OCI-M1 (cell line): ENCODE results near the gene CAPN10.

Source experiments
- DNase-seq: peaks from one replicate; lab custom pipeline; 2025; lab: John Stamatoyannopoulos, UW

Gene CAPN10

GRCh38 chr2:240638512-240639160, 52.1 kb downstream of the CAPN10 start:
- no peak for DNase-seq

DNA sequence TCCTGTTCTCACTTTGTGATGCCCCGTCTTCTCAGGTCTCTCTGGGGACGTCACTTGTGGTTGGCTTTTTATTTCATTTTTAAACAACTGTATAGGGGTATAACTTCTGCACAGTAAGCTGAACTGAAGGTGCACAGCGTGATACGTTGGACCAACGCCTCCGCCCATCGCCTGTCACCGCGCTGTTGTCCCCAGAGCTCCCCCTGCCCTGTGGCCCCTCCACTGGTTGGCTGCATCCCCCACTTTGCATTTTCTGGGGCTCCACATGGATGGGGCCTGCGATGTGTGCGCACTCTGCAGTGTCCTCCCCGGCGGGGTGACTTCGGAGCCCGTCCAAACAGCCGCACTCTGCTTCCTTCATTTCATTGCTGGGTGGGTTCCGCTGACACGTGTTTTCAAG, 53.0 kb downstream of the CAPN10 start:
- DNase-seq, result no peak

- DNase-seq, result no peak
Observed at GRCh38 chr2:240640939-240641338, 54.4 kb downstream of the CAPN10 start.

GRCh38 chr2:240642061-240642805, 55.7 kb downstream of the CAPN10 start:
- DNase-seq, result no peak

DNA sequence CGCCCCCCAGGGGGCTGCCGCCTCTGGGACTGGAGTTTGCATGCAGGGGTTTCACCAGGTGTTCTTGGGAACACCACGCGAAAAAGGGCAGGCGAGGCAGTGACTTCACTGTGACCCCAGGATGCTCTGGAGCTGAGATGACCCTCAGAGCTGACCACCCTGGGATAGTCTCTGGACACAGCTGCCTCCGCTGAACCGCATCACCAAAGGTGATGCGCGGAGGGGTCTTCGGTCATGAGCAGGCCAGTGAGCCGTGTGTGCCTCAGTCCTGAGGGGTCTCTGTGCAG, 56.2 kb downstream of the CAPN10 start:
- no peak for DNase-seq

- DNase-seq, result no peak
Observed at GRCh38 chr2:240643093-240643810, 56.7 kb downstream of the CAPN10 start.

- DNase-seq, result no peak
Observed at GRCh38 chr2:240643811-240644150, 57.2 kb downstream of the CAPN10 start.

DNA sequence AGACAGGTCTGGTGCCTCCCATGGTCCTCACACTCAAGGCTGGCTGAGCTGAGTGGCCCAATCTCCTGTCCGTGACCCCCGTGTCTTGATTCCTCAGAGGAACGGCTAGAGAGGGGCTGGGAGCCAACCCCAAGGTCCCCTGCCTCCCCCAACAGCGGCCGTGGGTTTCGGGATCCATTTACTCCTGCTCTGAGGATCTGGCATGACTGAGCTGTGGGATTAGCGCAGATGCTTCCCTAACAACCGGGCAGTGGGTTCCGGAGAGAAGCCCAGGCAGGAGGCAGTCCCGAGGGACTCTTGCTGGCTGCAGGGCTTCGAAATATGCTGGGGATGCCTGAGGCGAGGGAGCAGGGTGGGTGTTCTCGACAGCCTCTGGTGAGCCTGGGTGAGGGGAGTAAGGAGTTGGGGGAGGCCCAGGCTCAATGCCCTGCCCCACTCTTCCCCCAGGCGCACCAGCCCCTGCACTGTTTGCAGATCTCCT, 57.7 kb downstream of the CAPN10 start:
- no peak for DNase-seq

- DNase-seq, result no peak
Observed at GRCh38 chr2:240644859-240645301, 58.3 kb downstream of the CAPN10 start.

GRCh38 chr2:240645346-240645745, 58.8 kb downstream of the CAPN10 start:
- DNase-seq, result no peak

DNA sequence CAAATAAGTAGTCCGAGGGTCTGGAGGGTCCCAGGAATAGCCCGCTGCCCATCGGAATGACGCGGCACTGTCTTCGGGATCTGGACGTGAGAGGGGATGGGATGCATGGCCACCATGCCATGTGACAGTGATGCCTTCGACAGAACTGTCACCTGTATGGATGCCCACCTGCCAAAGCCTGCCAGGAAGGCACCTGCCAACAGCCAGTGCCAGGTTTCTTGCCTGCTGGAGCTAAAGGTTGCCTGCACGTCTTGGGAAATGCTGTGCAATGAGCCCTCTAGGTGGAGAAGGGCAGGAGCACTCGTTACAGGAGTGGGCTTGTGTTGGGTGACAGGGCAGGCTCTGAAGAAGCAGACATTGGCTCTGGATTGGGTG, 59.3 kb downstream of the CAPN10 start:
- DNase-seq, result no peak

DNA sequence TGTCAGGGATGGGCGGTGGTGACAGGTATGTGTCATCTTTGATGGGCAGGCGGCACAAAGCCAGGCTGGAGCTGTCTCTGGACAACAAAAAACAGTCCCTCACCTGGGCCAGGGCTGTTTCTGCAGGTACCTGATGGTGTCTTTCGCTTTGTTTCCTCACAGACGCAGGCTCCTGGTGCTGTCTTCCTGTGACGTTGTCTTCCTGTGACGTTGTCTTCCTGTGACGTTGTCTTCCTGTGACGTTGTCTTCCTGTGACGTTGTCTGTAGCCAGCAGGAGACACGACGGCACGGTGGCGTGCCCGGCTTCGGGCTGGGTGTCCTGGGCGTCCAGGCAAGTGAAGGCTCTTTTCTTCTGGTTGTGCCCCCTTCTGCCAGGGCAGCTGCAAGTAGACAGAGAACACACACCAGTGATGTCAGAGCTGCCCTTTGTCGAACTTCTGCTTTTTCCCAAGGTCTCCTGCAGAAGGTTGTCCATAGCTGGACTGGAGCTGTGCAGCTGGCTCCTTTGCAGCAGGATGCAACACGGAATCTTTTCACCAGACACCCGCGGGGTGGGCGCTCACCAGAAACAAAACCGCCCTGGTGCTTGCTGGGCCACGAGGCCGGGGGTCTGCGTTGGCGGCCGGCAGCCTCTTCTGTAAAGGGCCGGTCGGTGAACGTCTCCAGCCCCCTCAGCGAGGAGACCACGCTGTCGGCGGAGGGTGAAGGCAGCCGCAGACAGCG, 59.8 kb downstream of the CAPN10 start:
- DNase-seq, result no peak

GRCh38 chr2:240646900-240647502, 60.5 kb downstream of the CAPN10 start:
- no peak for DNase-seq

DNA sequence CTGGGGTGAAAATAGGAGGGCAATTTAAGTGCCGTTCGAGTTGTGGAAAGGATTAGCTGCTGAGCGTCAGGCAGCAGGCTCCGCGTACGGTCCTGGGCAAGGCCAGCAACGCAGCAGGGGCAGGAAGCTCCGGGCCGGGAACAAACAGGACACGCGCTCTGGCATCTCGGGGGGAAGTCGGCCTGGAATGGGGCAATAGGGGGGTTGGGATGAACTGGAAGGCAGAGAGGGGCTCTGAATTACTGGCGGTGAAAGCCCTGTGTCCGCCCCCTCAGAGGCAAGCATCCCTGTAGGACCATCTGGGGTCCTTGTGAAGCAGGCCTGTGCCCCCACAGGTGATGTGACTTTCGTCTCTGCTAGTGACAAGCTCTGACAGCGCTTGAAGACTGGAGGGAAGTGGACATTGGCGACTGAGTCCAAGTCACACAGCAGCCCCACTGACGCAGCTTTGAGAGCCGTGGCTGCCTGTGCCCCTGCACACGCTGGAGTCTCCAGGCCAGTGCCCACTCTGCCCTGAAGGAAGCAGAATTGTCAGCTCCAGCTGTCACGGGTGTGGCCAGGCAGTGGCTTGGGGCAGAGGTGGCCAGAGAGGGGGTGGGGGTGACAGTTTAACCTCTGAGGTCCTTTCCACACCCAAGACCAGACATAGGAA, 61.1 kb downstream of the CAPN10 start:
- no peak for DNase-seq

GRCh38 chr2:240648155-240648649, 61.7 kb downstream of the CAPN10 start:
- no peak for DNase-seq
